Dermis blood vessel endothelial cell (primary cell): ENCODE data around the gene PLCB4. TPM values are rescaled to one million over a fixed set of nuclear protein-coding genes. Genes with fewer than 3 reads are reported as not detected.
"Not testable (repeated sequence)": the region's sequence is repeated elsewhere in the genome, so short reads cannot be mapped to it uniquely, and the experiment has no call there.

ENCODE experiments used
- DNase-seq: peaks from one replicate; pipeline ENCODE4 v3.0.0; 2010
- total RNA-seq: library from RNA; depleted of rRNA; stranded (reverse); fragments of >200 nt; gene quantifications from 2 replicates; pipeline ENCODE4 v1.2.3, GENCODE V29; 2014

Gene PLCB4
- 9.9 and 13.8 TPM in 2 replicates for total RNA-seq

DNA sequence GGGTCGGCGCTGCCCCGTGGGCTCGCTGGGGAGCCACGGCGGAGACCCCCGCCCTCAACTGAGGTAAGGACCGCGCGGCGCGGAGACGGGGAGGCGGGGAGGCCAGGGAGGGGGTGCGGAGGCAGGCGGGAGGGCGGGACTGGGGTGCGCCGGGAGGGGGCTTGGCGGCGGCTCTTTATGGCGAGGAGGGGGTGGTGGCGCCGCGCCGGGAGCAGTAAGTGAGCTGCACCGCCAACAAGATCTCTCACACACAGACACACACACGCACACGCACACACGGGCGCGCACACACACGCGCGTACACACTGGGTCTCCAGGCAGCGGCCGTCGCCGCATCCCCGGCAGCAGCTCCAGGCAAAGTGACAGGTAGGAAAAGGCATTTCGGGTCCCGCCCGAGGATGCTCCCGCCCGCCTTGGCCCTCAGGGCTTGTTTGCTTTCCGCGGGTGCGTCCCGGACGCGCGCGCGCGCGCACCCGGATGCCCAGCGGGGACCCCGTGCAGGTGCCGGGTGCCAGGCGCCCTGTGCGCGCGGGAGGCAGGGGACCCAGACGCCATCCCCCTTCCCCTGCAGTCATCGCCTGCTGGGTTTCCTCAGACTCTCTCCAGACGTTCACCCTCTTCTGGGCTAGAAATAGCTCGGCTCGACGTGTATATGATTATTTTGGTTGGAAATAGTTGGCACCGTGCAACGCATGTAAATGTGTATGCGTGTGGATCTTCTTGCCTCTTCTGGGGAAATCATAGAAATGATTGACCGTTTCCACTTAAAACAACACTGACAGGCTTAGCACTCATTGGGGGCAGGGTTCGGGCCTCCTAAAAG is at the start of gene PLCB4:
Gene PLCB4, plus strand, starts transcription at position 247 of the 823 bp plus-strand sequence. CDS start 238,728 bp downstream, outside the sequence.
- DNase-seq: peak; percentile 37

DNA sequence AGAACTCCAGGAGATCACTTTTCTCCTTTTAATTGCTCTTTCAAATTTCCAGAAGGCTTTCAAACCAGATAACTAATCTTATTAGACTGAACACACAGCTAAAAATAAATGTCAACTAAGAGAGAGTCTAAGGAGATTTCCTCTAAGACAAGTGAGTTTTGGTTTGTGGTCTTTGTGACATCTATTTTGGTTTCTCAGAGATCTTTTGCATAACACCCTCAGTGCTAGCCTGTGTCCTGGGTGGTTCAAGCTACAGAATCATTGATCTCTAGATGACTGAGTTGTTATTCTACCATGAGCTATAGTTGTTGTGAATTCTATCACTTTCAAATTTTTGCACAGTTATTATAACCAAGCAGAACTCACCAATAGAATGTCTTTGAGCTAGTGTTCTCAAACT is 49.1 kb upstream of the PLCB4 start:
- no peak for DNase-seq

DNA sequence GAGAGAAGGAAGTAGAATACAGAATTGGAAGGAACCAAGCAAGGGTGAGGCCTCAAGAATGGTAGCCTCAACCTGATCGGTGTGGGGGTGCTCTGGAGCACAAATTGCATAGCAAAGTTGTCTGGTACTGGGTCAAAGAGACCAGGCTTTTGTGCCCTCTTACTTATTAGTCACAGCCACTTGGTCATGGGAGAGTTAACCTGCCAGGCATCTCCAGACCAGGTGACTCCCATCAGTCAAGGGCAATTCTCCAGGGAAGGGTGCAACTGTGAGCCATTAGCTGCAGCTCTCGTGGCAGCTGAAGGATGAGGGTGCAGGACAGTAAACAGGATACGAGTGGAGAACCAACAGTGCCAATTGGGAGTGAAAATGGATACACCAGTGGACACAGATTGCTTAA is 47.7 kb upstream of the PLCB4 start:
- DNase-seq: no peak

DNA sequence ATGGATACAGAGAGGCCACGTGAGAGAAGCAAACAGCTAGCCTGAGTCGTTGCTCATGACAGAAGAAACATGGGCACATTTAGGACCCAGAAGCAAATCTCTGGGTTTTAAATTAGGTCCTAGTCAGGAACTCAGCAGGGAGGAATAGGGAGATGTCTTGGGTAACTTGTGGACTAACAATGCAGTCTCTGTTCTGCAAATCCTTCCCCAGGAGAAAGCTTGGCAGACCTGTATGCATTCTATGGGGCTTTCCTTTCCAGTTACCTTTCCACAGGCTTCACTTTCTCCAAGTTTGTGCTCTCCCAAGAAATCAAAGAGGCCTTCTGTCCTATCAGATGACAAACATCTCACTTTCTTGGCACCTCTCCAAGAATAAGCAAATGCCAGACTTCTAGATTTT is 47.2 kb upstream of the PLCB4 start:
- no peak for DNase-seq

DNA sequence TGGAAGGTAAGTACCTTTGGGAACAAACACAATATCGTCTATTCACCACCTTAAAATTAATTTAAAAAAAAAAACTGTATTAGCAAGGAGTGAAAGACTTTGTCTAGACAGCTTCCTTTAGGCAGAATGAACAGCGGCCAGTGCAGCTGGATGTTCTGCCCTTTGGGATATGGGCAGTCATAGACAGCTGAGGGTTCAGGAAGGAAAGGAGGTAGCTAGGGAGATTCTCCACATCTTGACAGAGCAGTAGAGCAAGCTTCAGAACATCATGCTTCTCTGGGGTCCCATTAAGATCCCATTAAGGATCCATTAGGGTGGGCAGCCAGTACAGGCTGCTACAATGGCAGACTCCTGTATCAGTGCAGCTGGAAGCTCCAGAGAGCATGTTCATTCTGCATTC is 46.5 kb upstream of the PLCB4 start:
- no peak for DNase-seq

DNA sequence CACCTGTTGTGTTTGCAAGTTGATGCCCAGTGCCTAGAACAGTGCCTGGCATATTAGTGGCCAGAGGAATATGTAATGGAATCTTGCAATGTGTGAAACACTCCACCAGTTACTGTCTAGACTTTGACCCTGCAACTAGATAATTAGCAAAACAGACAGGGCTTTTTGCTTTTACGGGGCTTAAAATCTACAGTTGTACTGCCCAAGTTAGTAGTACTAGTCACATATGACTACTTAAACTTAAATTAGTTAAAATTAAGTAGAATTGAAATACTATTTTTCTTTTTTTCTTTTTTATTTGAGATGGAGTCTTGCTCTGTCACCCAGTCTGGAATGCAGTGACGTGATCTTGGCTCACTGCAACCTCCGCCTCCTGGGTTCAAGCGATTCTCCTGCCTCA is 44.3 kb upstream of the PLCB4 start:
- no peak for DNase-seq

DNA sequence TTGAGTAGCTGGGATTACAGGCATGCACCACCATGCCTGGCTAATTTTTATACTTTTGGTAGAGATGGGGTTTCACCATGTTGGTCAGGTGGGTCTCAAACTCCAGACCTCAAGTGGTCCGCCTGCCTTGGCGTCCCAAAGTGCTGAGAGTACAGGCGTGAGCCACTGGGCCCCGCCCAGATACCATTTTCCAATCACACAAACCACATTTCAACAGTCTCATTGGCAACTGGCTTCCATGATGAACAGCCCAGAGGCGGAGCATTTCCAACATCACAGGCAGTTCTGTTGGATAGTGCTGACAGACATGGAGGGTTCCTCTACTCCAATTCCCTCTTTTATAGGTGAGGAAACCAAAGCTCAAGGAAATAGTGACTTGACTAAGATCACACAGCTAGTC is 43.9 kb upstream of the PLCB4 start:
- DNase-seq: no peak

DNA sequence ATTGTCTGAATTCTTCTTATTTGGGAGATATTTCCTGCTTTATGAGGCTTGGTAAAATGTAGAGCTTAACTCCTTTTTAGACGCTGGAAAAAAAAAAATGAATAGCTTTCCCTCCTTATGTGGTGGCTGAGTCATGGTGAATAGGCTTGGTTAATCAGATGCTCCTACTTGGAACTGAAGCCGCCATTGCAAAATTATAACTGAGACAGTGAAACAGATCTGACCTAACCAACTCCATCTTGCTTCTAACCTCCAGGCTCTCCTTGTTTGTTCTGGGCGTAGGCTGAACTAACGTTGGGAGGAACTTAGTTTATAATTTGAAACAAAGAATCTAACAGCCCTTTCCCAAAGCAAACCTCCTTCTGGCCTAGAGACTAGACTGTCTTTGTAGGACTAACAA is 43.2 kb upstream of the PLCB4 start:
- DNase-seq: no peak

DNA sequence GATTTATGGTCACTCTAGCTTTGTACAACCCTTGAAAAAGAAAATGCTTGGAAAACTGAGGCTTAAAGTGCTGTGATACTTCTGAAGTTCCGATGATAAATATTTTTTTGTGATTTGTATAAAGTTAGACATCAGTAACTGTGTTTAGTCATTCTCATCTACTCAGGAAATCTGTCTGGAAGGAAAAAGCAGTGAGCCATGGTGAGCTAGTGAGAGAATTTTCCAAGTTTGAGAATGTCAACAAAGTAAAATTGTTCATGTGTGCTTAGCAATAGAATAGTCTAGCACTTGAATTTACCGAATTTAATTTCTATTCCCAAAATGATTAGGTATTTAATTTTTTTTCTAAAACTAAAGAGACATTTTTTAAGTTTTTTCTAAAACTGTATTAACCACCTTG is 41.3 kb upstream of the PLCB4 start:
- DNase-seq: no peak

DNA sequence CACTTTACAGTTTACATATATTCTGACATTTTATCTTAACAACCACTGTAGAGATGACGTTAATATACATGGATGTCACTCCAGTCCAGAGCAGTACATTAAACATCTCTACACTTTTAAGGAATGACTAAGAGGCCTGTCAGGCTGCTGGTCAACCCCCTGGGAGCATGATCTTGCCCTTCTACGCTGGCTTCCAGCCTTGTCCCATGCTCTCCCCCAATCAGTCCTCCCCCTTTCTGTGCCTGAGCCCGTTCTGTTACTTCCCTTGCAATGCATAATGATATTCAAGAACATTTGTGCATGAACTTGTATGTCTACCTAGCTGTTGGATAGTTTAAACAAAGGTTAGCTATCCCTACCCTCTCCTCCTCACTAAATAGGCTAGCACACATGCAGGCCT is 40.5 kb upstream of the PLCB4 start:
- DNase-seq: no peak

DNA sequence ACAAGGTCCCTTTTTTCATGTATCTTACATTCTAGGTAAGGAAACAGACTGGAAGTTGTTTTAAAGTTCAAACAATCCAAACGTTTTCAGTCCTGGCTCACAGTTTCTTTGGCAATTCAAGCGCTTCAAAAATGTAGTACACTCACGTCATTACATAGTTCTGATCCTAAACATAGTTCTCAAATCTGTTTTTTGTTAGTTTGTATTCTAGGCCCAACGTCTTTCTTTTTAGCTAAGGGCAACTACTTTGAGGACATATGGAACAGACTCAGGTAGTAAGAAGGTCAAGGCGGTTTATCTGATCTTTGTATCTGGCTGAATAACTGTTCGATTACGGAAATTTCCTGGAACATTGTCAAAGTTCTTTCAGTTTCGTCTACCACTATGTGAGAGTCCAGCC is 36.9 kb upstream of the PLCB4 start:
- no peak for DNase-seq

DNA sequence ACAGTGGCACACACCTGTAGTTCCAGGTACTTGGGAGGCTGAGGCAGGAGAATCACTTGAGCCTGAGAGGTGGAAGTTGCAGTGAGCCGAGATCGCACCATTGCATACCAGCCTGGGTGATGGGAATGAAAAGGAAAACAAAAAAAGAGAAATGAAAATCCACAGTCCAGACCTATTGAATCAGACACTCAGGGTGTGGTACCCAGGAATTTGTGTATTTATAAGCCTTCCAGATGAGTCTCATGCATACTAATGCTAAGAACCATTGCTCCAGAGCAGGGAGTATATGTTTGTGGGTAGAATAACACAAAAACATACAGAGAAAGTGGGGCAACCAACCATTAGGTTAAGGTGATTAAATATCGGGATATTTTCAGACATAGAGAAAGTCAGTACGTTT is 36.1 kb upstream of the PLCB4 start:
- DNase-seq: no peak

DNA sequence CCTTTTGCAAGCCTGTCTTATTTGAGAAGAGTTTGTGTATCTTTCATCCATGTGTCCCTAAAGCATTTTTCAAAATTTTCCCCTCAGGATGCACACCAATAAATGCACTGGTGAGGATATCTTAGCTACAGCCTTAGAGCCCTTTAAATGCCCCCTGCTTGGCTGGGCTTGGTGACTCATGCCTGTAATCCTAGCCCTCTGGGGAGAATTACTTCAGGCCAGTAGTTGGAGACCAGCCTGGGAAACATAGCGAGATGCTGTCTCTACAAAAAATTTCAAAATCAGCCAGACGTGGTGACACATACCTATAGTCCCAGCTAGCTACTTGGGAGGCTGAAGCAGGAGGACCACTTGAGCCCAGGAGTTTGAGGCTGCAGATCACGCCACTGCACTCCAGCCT is 33.8 kb upstream of the PLCB4 start:
- no peak for DNase-seq

DNA sequence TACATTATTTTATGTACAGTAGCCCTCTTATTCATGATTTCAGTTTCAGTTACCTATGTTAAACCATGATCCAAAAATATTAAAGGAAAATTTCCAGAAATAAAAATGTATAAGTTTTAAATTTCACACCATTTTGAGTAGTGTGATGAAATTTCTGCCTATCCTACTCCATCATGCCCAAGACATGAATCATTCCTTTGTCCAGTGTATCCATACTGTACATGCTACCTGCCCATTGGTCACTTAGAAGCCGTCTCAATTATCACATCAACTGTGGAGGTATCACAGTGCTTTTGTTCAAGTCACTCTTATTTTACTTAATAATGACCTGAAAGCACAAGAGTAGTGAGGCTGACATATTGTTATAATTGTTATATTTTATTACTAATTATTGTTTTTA is 32.3 kb upstream of the PLCB4 start:
- no peak for DNase-seq

DNA sequence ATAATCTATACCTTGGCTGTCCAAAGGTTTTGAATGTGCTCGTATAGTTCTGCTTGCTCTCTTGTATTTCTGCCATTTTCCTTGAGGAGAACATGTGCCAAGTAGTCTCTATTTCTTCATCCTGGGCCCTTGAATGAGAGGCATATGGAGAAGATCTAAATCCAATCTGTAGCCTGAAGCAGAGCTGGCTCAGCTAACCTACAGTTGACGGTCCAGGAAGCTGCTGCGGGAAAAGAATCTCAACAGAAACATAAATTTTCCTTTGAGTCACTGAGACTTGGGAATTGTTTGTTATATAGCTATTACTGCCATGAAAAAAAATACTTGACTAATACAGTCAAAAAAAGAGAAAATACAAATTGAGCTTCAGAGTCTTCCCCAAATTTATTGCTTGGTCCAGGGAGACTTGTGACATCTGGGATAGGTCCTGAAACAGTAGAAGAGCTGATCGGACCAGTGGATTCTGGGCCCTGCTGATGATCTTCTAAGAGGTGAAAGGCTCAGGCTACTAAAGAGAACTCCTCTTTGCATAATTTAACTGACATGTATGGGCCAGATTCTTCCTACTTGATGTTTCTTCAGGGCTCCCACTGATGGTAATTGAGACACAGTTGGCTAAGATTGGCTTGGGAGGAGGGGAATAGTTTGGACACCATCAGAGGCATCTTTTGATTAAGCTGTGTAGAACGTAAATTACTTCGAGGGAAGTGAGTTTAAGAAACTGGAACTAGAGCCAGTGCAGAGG is 29.9 kb upstream of the PLCB4 start:
- no peak for DNase-seq

DNA sequence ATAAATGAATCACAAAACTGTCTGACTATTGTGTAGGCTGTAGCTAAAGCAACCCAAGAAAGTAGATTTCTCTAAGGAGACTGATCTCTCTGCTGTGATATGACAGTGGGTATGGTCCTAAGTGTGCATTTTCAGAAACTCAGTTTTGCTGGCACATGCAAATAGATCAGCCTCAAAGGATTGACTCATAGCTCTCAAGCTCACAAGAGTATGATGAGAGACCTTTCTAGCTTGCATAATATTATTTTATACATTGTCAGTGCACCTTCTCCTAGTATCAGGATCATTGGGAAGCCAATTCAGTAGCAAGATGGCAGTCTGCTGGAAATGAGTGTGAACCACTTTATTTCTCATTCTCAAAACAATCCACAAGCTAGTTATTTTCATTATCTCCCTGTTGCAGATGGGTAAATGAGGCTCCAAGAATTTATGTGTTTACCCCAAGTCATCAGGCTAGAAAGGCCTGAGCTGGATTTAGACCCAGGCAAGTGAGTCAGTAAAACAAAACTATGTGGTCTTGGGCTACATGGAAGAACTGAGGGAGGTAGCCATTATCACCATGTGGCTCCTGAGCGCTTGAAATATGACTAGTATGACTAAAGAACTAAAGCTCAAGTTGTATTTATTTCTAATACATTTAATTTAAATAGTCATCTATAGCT is 27.9 kb upstream of the PLCB4 start:
- no peak for DNase-seq

DNA sequence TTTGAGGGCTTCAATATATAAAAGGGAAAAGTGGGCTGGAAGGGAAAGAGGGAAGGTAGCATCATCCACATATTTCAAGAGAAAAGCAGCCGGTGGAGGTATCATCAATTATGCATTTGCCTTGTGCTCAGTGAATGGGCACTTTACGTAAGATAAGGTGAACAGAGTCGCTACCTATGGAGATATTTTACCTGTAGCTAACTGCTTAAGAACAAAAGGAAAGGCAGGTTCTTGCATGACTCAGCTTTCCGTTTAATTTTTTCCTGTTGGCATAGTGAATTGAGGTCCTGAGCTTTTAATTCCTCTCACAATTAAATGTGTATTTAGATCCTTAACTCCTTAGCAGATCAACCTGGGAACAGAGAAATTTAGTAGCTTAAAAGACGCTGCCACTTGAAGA is 25.5 kb upstream of the PLCB4 start:
- DNase-seq: no peak

DNA sequence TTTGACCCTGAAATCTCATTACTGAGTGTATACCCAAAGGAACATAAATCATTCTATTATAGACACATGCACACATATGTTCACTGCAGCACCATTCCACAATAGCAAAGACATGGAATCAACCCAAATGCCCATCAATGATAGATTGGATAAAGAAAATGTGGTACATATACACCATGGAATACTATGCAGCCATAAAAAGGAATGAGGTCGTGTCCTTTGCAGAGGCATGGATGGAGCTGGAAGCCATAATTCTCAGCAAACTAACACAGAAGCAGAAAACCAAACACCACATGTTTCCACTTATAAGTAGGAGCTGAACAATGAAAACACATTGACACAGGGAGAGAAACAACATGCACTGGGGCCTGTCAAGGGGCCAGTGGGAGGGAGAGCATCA is 21.0 kb upstream of the PLCB4 start:
- not testable (repeated sequence) for DNase-seq

DNA sequence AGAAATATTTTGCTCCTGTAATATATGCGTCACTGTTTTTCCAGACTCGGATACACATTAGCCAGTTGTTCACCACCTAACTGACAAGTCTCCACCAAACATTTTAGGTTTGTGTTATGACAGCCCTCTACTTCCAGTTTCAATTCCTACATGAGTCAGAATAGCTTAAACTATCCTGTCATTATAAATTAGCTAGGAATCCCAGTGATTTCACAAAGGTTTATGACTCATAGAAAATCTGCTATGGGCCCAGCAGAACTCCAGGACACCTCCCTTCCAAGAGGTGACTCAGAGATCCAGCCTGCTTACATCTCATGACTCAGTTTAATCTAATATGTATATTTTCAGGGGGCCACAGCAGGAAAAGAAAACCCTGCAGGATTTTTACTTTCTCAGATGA is 17.4 kb upstream of the PLCB4 start:
- DNase-seq: peak; percentile 83

DNA sequence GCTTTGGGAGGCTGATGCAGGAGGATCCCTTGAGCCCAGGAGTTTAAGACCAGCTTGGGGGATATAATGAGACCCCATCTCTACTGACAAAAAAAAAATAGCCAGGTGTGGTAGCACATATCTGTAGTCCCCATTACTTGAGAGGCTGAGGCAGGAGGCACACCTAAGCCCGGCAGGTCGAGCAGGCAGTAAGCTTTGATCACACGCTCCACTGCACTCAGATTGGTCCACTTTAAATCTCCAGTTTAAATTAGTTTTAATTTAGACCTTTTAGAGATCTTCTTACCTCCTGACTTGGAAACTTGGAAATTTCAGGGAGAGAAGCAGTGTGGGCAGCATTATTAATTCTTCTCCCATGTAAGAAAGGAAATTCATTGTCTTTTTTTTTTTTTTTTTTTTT is 16.8 kb upstream of the PLCB4 start:
- no peak for DNase-seq

DNA sequence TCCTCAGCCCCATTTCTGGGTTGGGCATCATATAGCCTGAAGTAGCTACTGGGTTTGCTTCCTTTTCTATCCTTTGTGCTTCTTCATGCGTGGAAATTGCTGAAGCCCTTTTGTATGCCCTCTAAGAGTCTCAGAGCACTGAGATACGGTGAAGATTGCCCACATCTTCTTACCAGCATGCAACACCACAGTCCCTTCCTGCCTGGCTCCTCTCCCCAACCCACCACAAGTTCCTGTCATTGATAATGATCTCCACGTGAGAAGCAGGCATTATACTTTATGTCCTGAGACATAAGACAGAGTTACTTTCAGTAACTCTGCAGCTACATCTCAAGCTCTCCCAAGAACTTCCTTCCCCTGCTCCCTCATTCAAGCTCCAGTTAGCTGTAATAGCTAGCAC is 15.8 kb upstream of the PLCB4 start:
- no peak for DNase-seq

DNA sequence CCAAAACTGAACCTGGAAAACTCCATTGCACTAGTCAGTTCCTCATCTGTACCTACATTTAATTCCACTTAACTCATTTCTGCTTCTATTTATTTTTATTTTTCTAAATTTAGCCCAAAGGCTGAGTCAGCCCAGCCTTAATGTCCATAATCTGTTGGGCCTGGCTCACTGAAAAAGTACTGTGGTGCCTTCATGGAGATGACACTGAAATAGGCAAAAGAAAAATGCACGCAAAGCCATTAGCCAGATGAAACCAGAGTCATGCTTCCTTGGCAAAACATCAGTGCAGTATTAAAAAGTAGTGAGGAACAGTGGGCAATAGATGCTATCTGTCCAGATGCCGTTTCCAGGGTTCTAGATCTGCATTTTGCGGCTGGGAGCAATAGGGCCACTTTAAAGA is 14.7 kb upstream of the PLCB4 start:
- no peak for DNase-seq

DNA sequence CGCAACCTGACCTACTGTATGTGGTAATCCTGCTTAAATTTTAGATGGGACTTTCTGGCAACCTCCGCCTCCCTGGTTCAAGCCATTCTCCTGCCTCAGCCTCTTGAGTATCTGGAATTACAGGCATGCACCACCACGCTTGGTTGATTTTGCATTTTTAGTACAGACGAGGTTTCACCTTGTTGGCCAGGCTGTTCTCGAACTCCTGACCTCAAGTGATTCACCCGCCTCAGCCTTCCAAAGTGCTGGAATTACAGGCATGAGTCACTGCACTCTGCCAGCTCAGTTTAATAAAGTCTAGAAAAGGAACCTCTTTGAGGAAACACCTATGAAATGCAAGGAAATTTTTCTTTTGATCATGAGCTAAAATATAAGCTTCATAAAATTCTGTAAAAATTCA is 9.0 kb upstream of the PLCB4 start:
- DNase-seq: no peak

DNA sequence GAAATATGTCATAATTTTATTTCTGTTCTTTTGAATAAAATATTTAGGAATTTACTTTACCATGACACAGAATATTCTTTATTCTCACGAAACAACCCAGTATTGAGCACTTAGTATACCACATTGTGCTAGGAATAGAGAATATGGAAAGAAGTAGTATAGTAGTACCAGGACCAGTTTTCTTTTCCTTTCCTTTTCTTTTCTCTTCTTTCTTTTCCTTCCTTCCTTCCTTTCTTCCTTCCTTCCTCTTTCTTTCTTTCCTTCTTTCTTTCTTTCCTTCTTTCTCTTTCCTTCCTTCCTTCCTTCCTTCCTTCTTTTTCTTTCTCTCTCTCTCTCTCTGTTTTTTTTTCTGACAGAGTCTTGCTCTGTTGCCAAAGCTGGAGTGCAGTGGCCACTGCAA is 7.5 kb upstream of the PLCB4 start:
- DNase-seq: no peak
